GM12891 (cell line): ENCODE measurements around the gene MAPK11.

Source experiments
- DNase-seq: peaks from one replicate; pipeline ENCODE4 v3.0.0; 2011; ENCODE audit warnings: low spot score; ENCODE audit not compliant: insufficient read length
- FAIRE-seq: peaks from 2 replicates; lab custom pipeline; 2011; peaks lifted over from hg19 to GRCh38; lab: Jason Lieb, UNC
- PAX5 ChIP-seq: IDR thresholded peaks from 2 replicates; pipeline ENCODE4 v1.6.1; 2011; ENCODE audit warnings: low read length, moderate library complexity, mild to moderate bottlenecking; ENCODE audit not compliant: insufficient read depth, severe bottlenecking
- POLR2A ChIP-seq: IDR thresholded peaks from 2 replicates; pipeline ENCODE4 v1.6.1; 2011; ENCODE audit warnings: low read depth, low read length, control low read depth
- POLR2AphosphoS5 ChIP-seq: IDR thresholded peaks from 2 replicates; pipeline ENCODE4 v1.6.1; 2011; ENCODE audit warnings: low read depth, low read length, control low read depth
- POU2F2 ChIP-seq: IDR thresholded peaks from 2 replicates; pipeline ENCODE4 v1.6.1; 2011; ENCODE audit warnings: low read depth, mild to moderate bottlenecking, control low read depth, low read length, moderate library complexity
- SPI1 ChIP-seq: IDR thresholded peaks from 2 replicates; pipeline ENCODE4 v1.6.1; 2011; ENCODE audit warnings: low read depth, low read length, control low read depth
- TAF1 ChIP-seq: IDR thresholded peaks from 2 replicates; pipeline ENCODE4 v1.6.1; 2011; ENCODE audit warnings: low read depth, low read length, control low read depth

The MAPK11 gene

GRCh38 chr22:50285568-50286229 is 15.5 kb upstream of the MAPK11 start:
- FAIRE-seq: no peak
- no peak for TF ChIP-seq TAF1

GRCh38 chr22:50284479-50284878 is 14.3 kb upstream of the MAPK11 start:
- TF ChIP-seq TAF1: no peak
- no peak for TF ChIP-seq POU2F2
- no peak for TF ChIP-seq POLR2AphosphoS5
- TF ChIP-seq PAX5: no peak
- no peak for TF ChIP-seq POLR2A
- TF ChIP-seq SPI1: no peak
- DNase-seq (no peak), FAIRE-seq (no peak)

More at GRCh38 chr22:50285568-50286229, 15.5 kb upstream of the MAPK11 start:
- DNase-seq: no peak

GRCh38 chr22:50283821-50284220 is 13.6 kb upstream of the MAPK11 start:
- TF ChIP-seq PAX5: no peak
- no peak for TF ChIP-seq TAF1
- TF ChIP-seq POU2F2: no peak
- TF ChIP-seq SPI1: no peak
- TF ChIP-seq POLR2A: no peak
- TF ChIP-seq POLR2AphosphoS5: no peak
- FAIRE-seq: no peak
- no peak for DNase-seq

GRCh38 chr22:50282361-50283155 is 12.4 kb upstream of the MAPK11 start:
- FAIRE-seq (no peak), DNase-seq (no peak)
- TF ChIP-seq POU2F2 (no peak), TAF1 (no peak), POLR2A (no peak), SPI1 (no peak), POLR2AphosphoS5 (no peak), PAX5 (no peak)

GRCh38 chr22:50281957-50282356 is 11.8 kb upstream of the MAPK11 start:
- TF ChIP-seq POLR2A: no peak
- TF ChIP-seq POLR2AphosphoS5: no peak
- no peak for TF ChIP-seq TAF1
- TF ChIP-seq SPI1: no peak
- no peak for TF ChIP-seq POU2F2
- no peak for TF ChIP-seq PAX5
- no peak for FAIRE-seq
- no peak for DNase-seq

GRCh38 chr22:50281384-50281760 is 11.2 kb upstream of the MAPK11 start:
- DNase-seq: no peak
- FAIRE-seq: no peak
- no peak for TF ChIP-seq POLR2AphosphoS5
- no peak for TF ChIP-seq POLR2A
- no peak for TF ChIP-seq TAF1
- no peak for TF ChIP-seq POU2F2
- no peak for TF ChIP-seq PAX5
- TF ChIP-seq SPI1: no peak

GRCh38 chr22:50280708-50281383 is 10.7 kb upstream of the MAPK11 start:
- FAIRE-seq (no peak), DNase-seq (no peak)
- TF ChIP-seq PAX5 (no peak), POU2F2 (no peak), TAF1 (no peak), SPI1 (no peak), POLR2AphosphoS5 (no peak), POLR2A (no peak)

GRCh38 chr22:50280022-50280707 is 10.0 kb upstream of the MAPK11 start:
- TF ChIP-seq POLR2A (no peak), POU2F2 (no peak), SPI1 (no peak), POLR2AphosphoS5 (no peak), TAF1 (no peak), PAX5 (no peak)
- DNase-seq (no peak), FAIRE-seq (no peak)

- FAIRE-seq (no peak), DNase-seq (no peak)
- no peak for TF ChIP-seq TAF1
- TF ChIP-seq PAX5: no peak
- no peak for TF ChIP-seq SPI1
- TF ChIP-seq POLR2AphosphoS5: no peak
These were observed 8.9 kb upstream of the MAPK11 start for GRCh38 chr22:50278956-50279619.
